Measurements from ENCODE around the gene CHN1. TPM values are rescaled to one million over a fixed set of nuclear protein-coding genes. Genes with fewer than 3 reads are reported as not detected.

Gene CHN1, protein sequence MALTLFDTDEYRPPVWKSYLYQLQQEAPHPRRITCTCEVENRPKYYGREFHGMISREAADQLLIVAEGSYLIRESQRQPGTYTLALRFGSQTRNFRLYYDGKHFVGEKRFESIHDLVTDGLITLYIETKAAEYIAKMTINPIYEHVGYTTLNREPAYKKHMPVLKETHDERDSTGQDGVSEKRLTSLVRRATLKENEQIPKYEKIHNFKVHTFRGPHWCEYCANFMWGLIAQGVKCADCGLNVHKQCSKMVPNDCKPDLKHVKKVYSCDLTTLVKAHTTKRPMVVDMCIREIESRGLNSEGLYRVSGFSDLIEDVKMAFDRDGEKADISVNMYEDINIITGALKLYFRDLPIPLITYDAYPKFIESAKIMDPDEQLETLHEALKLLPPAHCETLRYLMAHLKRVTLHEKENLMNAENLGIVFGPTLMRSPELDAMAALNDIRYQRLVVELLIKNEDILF
- 10 to 100 TPM; 13.3 to 30.7 TPM for total RNA-seq

DNA sequence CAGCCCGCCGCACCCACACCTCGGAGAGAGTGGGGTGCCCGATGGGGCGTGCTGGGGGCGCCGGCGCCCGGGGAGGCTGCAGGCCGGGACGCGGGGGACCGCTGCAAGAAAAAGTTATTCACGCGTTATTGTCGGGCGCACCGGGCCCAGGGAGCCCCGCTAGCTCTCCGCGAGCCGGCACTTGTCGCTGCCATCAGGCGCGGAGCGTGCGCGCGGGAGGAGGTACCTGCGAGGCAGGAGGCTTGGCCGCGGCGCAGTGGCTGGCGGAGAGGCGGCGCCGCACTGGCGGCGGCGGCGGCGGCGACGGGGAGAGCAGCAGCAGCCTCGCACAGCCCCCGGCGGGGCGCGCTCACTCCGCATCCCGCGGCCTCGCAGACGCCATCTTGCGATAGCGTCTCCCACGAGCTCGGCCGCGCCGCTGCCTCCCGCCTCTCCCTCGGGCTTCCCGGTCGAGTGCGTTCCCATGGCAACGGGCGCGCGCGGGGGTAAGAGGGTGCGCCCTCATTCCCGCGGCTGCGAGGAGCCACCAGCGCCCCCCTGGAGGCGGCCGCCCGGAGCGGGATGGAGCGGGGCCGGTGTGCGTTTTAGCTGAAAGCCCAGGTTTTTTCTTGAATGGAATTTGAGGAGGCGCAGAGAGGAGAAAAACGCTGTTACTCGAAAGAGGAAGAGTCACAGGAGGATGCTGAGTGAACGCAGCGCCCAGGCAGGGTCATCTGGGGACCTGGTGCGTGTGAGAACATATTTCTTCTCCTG is at the start of gene CHN1:
CHN1 (minus strand) TSS at position 402 of the 753 bp plus-strand sequence. CDS start 469 bp downstream, outside the sequence.
- H3K36me3 ChIP-seq = no peaks in the 10 kb centered on the region
- no peaks in the 10 kb centered on the region for H3K9me3 ChIP-seq
- ATAC-seq (ENCODE audit: insufficient number of reproducible peaks, low FRiP score, low read depth) (peak; percentile 71), DNase-seq (ENCODE audit: low spot score) (peak; percentile 38)
- H3K4me1 ChIP-seq (ENCODE audit: control insufficient read depth in 1 of 2, low read depth in 2 of 2) = peaks cover 18 to 40% of the 10 kb centered on the region in 2 donors
- peak within 1 kb of the TSS; percentile 86 to 93 for H3K27ac ChIP-seq
- H3K27me3 ChIP-seq (replicated peaks; ENCODE audit: insufficient read depth) = no peaks in the 10 kb centered on the region
- TF ChIP-seq, protein P1, sequence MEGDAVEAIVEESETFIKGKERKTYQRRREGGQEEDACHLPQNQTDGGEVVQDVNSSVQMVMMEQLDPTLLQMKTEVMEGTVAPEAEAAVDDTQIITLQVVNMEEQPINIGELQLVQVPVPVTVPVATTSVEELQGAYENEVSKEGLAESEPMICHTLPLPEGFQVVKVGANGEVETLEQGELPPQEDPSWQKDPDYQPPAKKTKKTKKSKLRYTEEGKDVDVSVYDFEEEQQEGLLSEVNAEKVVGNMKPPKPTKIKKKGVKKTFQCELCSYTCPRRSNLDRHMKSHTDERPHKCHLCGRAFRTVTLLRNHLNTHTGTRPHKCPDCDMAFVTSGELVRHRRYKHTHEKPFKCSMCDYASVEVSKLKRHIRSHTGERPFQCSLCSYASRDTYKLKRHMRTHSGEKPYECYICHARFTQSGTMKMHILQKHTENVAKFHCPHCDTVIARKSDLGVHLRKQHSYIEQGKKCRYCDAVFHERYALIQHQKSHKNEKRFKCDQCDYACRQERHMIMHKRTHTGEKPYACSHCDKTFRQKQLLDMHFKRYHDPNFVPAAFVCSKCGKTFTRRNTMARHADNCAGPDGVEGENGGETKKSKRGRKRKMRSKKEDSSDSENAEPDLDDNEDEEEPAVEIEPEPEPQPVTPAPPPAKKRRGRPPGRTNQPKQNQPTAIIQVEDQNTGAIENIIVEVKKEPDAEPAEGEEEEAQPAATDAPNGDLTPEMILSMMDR (IDR thresholded peaks at IDR 0.05) = peak; percentile 32
- peak within 1 kb of the TSS; percentile 93 for H3K4me3 ChIP-seq

DNA sequence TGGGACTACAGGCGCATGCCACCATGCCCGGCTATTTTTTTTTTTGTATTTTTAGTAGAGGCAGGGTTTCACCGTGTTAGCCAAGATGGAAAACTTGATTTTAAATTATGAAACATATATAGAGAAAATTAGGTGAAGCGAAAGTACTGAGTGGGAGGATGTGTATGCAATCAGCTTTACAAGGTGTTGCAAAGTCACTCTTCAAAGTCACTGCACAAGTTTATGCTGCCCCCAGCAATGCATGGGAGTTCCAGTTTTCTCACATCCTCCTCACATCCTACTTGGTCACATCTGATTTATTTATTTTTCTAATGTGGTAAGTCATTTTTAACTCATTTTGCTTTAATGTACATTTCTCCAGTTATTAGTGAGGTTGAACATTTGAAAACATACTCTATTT is 49.2 kb upstream of the CHN1 start:
- ATAC-seq (ENCODE audit: insufficient number of reproducible peaks, low FRiP score, low read depth) (no peak), DNase-seq (ENCODE audit: low spot score) (no peak)
- H3K36me3 ChIP-seq = no peaks in the 10 kb centered on the region
- no peak overlapping the region for H3K27ac ChIP-seq
- no peaks in the 10 kb centered on the region for H3K4me1 ChIP-seq (ENCODE audit: control insufficient read depth in 1 of 2, low read depth in 2 of 2)
- TF ChIP-seq, protein P1 (IDR thresholded peaks at IDR 0.05) = no peak
- no peaks in the 10 kb centered on the region for H3K9me3 ChIP-seq
- no peak overlapping the region for H3K4me3 ChIP-seq
- H3K27me3 ChIP-seq (replicated peaks; ENCODE audit: insufficient read depth) = no peaks in the 10 kb centered on the region

DNA sequence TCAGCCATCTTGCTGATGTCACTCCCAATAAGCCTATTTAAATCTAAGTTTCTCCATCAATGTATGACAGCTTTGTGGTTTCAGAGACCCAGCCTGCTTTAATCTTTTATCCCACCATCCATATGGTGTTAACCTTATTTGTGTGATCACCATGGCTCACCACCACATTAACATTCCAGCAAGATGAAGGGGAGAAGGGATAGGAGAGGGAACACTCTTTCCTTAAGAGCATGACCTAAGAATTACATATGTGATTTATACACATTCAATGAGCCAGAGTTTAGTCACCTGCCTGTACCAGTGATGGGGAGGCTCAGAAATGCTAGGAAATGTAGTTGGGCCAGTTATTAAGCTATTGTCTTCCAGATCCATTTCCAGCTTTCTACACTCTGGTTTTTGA is 44.5 kb upstream of the CHN1 start:
- Histone ChIP-seq H3K36me3 (no peaks in the 10 kb centered on the region), H3K27ac (no peak overlapping the region), H3K27me3 (replicated peaks; ENCODE audit: insufficient read depth) (no peaks in the 10 kb centered on the region), H3K4me3 (no peak overlapping the region), H3K4me1 (ENCODE audit: control insufficient read depth in 1 of 2, low read depth in 2 of 2) (no peaks in the 10 kb centered on the region), H3K9me3 (no peaks in the 10 kb centered on the region)
- ATAC-seq (ENCODE audit: insufficient number of reproducible peaks, low FRiP score, low read depth) (no peak), DNase-seq (ENCODE audit: low spot score) (no peak)
- TF ChIP-seq, protein P1 (IDR thresholded peaks at IDR 0.05) = no peak

DNA sequence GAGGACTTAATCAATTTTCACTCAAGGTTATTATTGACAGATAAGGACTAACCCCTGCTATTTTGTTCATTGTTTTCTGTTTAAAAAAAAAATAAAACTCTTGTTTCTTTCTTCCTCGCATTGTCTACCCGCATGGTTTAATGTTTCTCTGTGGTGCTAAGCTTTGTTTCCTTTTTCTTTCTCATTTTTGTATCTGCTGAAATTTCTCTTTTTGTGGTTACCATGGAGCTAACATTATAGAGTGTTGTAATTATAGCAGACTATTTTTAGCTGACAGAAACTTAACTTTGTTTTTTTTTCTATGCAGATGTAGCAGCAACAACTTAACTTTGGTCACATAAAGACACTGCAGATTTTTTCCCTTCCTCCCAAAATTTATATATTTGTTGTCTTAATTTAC is 43.1 kb upstream of the CHN1 start:
- no peak overlapping the region for H3K27ac ChIP-seq
- H3K36me3 ChIP-seq = no peaks in the 10 kb centered on the region
- H3K9me3 ChIP-seq = no peaks in the 10 kb centered on the region
- no peaks in the 10 kb centered on the region for H3K27me3 ChIP-seq (replicated peaks; ENCODE audit: insufficient read depth)
- H3K4me1 ChIP-seq (ENCODE audit: control insufficient read depth in 1 of 2, low read depth in 2 of 2) = no peaks in the 10 kb centered on the region
- DNase-seq (ENCODE audit: low spot score) (no peak), ATAC-seq (ENCODE audit: insufficient number of reproducible peaks, low FRiP score, low read depth) (no peak)
- TF ChIP-seq, protein P1 (IDR thresholded peaks at IDR 0.05) = no peak
- H3K4me3 ChIP-seq = no peak overlapping the region

DNA sequence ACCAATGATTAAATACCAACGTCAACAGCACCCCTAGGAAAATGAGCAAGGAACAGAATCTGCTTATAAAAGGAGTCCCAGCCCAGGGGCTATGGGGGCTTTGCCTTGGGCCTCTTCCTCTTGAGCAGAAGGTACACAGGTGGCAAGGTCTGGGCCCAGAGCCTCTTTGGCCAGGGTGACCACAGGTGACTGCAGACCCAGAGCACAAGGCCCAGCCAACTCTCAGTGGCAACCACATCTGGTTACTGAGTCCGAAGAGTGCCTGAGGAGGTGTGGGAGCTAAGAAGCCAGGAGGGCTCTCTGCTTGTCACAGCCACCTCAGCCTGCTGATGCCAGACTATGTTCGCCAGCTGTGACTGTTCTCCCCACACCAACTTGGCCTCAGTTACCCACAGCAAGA is 34.3 kb upstream of the CHN1 start:
- H3K9me3 ChIP-seq = no peaks in the 10 kb centered on the region
- H3K4me3 ChIP-seq = no peak overlapping the region
- H3K27me3 ChIP-seq (replicated peaks; ENCODE audit: insufficient read depth) = no peaks in the 10 kb centered on the region
- no peak for DNase-seq (ENCODE audit: low spot score)
- H3K27ac ChIP-seq = no peak overlapping the region
- H3K4me1 ChIP-seq (ENCODE audit: control insufficient read depth in 1 of 2, low read depth in 2 of 2) = peaks cover 0 to 6% of the 10 kb centered on the region in 2 donors
- no peaks in the 10 kb centered on the region for H3K36me3 ChIP-seq
- TF ChIP-seq, protein P1 (IDR thresholded peaks at IDR 0.05) = no peak
- ATAC-seq (ENCODE audit: insufficient number of reproducible peaks, low FRiP score, low read depth) = no peak
